HepG2 (cell line): ENCODE results near the gene CEACAM16. TPM values are rescaled to one million over a fixed set of nuclear protein-coding genes. Genes with fewer than 3 reads are reported as not detected.

Experiments
- BHLHE40 ChIP-seq: IDR thresholded peaks from 2 replicates; pipeline ENCODE4 v1.6.1; 2011; ENCODE audit warnings: low read length, improper control_type of control experiment
- CREM ChIP-seq, 2 experiments: sonication (generic) in 1 of 2; formaldehyde crosslinking in 1 of 2; IDR thresholded peaks; 2 replicates each; pipeline versions ENCODE4 v1.4.0 to v1.6.1; 2016 to 2020; ENCODE audit warnings: antibody characterized with exemption in 1 of 2, mild to moderate bottlenecking in 1 of 2, missing genetic modification reagents in 1 of 2
- FOSL2 ChIP-seq: sonication (generic); formaldehyde crosslinking; IDR thresholded peaks from 2 replicates; pipeline ENCODE4 v1.4.0; 2020; ENCODE audit warnings: missing genetic modification reagents
- HIC2 ChIP-seq: sonication (generic); formaldehyde crosslinking; IDR thresholded peaks from 2 replicates; pipeline ENCODE4 v1.9.0; 2022; ENCODE audit warnings: low read depth, missing genetic modification reagents
- KAT7 ChIP-seq: IDR thresholded peaks from 2 replicates; pipeline ENCODE4 v1.6.1; 2018; ENCODE audit warnings: borderline replicate concordance, missing compliant biosample characterization
- KDM5B ChIP-seq: sonication (generic); formaldehyde crosslinking; IDR thresholded peaks from 2 replicates; pipeline ENCODE4 v1.4.0; 2020; ENCODE audit warnings: missing genetic modification reagents, mild to moderate bottlenecking, borderline replicate concordance
- MBNL3 ChIP-seq: fragments of 250-450 bp; sonication (Bioruptor Pico); conservative IDR thresholded peaks from 2 replicates; pipeline ENCODE4 v1.8.0; 2022; ENCODE audit warnings: mild to moderate bottlenecking, inconsistent platforms
- MZF1 ChIP-seq: sonication (generic); formaldehyde crosslinking; IDR thresholded peaks from 2 replicates; pipeline ENCODE4 v1.8.1; 2023; ENCODE audit warnings: mild to moderate bottlenecking, missing genetic modification reagents, borderline replicate concordance
- TAF1 ChIP-seq: sonication (generic); formaldehyde crosslinking; IDR thresholded peaks from 2 replicates; pipeline ENCODE4 v1.4.0; 2020; ENCODE audit warnings: missing genetic modification reagents
- TEAD2 ChIP-seq: sonication (generic); formaldehyde crosslinking; IDR thresholded peaks from 2 replicates; pipeline ENCODE4 v1.9.0; 2021; ENCODE audit warnings: missing genetic modification reagents
- ZMYM3 ChIP-seq: sonication (generic); formaldehyde crosslinking; IDR thresholded peaks from 2 replicates; pipeline ENCODE4 v1.5.1; 2020; ENCODE audit warnings: mild to moderate bottlenecking, missing genetic modification reagents
- ZNF530 ChIP-seq: sonication (generic); formaldehyde crosslinking; IDR thresholded peaks from 2 replicates; pipeline ENCODE4 v1.5.0; 2020; ENCODE audit warnings: low read depth, mild to moderate bottlenecking, missing genetic modification reagents
- ZNF549 ChIP-seq: sonication (generic); formaldehyde crosslinking; IDR thresholded peaks from 2 replicates; pipeline ENCODE4 v1.5.0; 2020; ENCODE audit warnings: missing genetic modification reagents
- ZNF770 ChIP-seq: sonication (generic); formaldehyde crosslinking; IDR thresholded peaks from 2 replicates; pipeline ENCODE4 v1.5.0; 2020; ENCODE audit warnings: mild to moderate bottlenecking, missing genetic modification reagents
- polyA plus RNA-seq, 8 experiments: library from polyadenylated mRNA; depleted of rRNA in 3 of 8; stranded (reverse) in 7 of 8; unstranded in 1 of 8; fragments of >200 nt; fragmentation: Illumina TruSeq in 4 of 8; extraction: Trizol in 4 of 8; gene quantifications; 2 replicates each; pipeline versions ENCODE4 v1.2.1 to v1.2.3, GENCODE V29; 2011 to 2016; ENCODE audit warnings: low read depth in 4 of 8, missing spikeins in 1 of 8, mixed read lengths in 1 of 8; ENCODE audit not compliant: insufficient read depth in 1 of 8
- total RNA-seq, 5 experiments: library from RNA; depleted of rRNA; stranded (reverse); fragments of >200 nt; fragmentation: Illumina TruSeq; extraction: Trizol; gene quantifications; 2 replicates each; pipeline ENCODE4 v1.2.3, GENCODE V29; 2016; ENCODE audit warnings: low read depth in 1 of 5
- TF ChIP-seq, protein P1 (sequence below): sonication (generic); formaldehyde crosslinking; IDR thresholded peaks from 2 replicates; pipeline ENCODE4 v1.5.1; 2020; ENCODE audit warnings: mild to moderate bottlenecking, missing genetic modification reagents
- TF ChIP-seq, protein P2 (sequence below): sonication (generic); formaldehyde crosslinking; IDR thresholded peaks from 2 replicates; pipeline ENCODE4 v1.4.0; 2020; ENCODE audit warnings: missing genetic modification reagents, borderline replicate concordance
- TF ChIP-seq, protein P3 (sequence below): sonication (generic); formaldehyde crosslinking; IDR thresholded peaks from 2 replicates; pipeline ENCODE4 v1.4.0; 2020; ENCODE audit warnings: mild to moderate bottlenecking, missing genetic modification reagents

CEACAM16 gene
- total and polyA plus RNA-seq, 2 of the 13 experiments (the other 11 are each of a cell fraction or from before 2014, with no cell fraction given), result not detected

GRCh38 chr19:44742330-44743061 lies 43.5 kb downstream of the CEACAM16 start (continued):
- TF ChIP-seq BHLHE40 (no peak), HIC2 (CRISPR knock-in tag) (no peak), ZNF770 (CRISPR knock-in tag) (peak; percentile 71; the same call in 1 of the 2 replicates), ZNF530 (CRISPR knock-in tag) (no peak), TEAD2 (CRISPR knock-in tag) (no peak), CREM (IDR thresholded peaks at IDR 0.05) (0 out of 2 replicates have a peak, but pooled peaks have one; percentile 8), CREM (CRISPR knock-in tag; IDR thresholded peaks at IDR 0.05) (no peak), ZMYM3 (CRISPR knock-in tag) (peak; percentile 45; the same call in 1 of the 2 replicates), KDM5B (CRISPR knock-in tag) (no peak), TAF1 (CRISPR knock-in tag) (0 out of 2 replicates have a peak, but pooled peaks have one; percentile 6), MZF1 (CRISPR knock-in tag) (no peak), ZNF549 (CRISPR knock-in tag) (no peak), FOSL2 (CRISPR knock-in tag) (peak; percentile 49; the same call in 1 of the 2 replicates), KAT7 (CRISPR knock-in tag) (0 out of 2 replicates have a peak, but pooled peaks have one; percentile 27), MBNL3 (CRISPR knock-in tag) (no peak)
- TF ChIP-seq, protein P1, sequence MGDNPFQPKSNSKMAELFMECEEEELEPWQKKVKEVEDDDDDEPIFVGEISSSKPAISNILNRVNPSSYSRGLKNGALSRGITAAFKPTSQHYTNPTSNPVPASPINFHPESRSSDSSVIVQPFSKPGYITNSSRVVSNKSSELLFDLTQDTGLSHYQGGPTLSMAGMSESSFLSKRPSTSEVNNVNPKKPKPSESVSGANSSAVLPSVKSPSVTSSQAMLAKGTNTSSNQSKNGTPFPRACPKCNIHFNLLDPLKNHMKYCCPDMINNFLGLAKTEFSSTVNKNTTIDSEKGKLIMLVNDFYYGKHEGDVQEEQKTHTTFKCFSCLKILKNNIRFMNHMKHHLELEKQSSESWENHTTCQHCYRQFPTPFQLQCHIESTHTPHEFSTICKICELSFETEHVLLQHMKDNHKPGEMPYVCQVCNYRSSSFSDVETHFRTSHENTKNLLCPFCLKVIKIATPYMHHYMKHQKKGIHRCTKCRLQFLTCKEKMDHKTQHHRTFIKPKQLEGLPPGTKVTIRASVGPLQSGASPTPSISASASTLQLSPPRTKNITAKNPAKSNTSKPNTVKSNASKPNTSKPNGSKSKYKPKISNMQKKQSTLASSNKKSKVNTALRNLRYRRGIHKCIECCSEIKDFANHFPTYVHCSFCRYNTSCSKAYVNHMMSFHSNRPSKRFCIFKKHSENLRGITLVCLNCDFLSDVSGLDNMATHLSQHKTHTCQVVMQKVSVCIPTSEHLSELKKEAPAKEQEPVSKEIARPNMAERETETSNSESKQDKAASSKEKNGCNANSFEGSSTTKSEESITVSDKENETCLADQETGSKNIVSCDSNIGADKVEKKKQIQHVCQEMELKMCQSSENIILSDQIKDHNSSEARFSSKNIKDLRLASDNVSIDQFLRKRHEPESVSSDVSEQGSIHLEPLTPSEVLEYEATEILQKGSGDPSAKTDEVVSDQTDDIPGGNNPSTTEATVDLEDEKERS, result no peak
- TF ChIP-seq, protein P2, sequence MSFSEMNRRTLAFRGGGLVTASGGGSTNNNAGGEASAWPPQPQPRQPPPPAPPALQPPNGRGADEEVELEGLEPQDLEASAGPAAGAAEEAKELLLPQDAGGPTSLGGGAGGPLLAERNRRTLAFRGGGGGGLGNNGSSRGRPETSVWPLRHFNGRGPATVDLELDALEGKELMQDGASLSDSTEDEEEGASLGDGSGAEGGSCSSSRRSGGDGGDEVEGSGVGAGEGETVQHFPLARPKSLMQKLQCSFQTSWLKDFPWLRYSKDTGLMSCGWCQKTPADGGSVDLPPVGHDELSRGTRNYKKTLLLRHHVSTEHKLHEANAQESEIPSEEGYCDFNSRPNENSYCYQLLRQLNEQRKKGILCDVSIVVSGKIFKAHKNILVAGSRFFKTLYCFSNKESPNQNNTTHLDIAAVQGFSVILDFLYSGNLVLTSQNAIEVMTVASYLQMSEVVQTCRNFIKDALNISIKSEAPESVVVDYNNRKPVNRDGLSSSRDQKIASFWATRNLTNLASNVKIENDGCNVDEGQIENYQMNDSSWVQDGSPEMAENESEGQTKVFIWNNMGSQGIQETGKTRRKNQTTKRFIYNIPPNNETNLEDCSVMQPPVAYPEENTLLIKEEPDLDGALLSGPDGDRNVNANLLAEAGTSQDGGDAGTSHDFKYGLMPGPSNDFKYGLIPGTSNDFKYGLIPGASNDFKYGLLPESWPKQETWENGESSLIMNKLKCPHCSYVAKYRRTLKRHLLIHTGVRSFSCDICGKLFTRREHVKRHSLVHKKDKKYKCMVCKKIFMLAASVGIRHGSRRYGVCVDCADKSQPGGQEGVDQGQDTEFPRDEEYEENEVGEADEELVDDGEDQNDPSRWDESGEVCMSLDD (CRISPR knock-in tag), result no peak
- TF ChIP-seq, protein P3, sequence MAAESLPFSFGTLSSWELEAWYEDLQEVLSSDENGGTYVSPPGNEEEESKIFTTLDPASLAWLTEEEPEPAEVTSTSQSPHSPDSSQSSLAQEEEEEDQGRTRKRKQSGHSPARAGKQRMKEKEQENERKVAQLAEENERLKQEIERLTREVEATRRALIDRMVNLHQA (CRISPR knock-in tag), result no peak
